OCI-LY3 (cell line): ENCODE data around the gene NDUFAF8.

ENCODE experiments used
- H2AFZ ChIP-seq: fragments of 200-600, 300-600 bp; shearing (Covaris generic); 2 replicates; pipeline ENCODE4 v1.6.0; 2014; ENCODE audit warnings: antibody characterized with exemption, low read depth, low read length
- H3K27ac ChIP-seq: fragments of 200-600, 300-600 bp; sonication (generic); 2 replicates; pipeline ENCODE4 v1.5.1; 2014; ENCODE audit warnings: mild to moderate bottlenecking, low read length, moderate library complexity, mixed read lengths
- H3K27me3 ChIP-seq: fragments of 200-600, 300-600 bp; sonication (generic); 2 replicates; pipeline ENCODE4 v1.6.1; 2014; ENCODE audit warnings: low read depth, low read length, mixed read lengths
- H3K36me3 ChIP-seq: fragments of 200-600, 300-600 bp; sonication (generic); replicated peaks from 2 replicates; pipeline ENCODE3; 2014; ENCODE audit warnings: low read depth, low read length, mixed read lengths
- H3K4me1 ChIP-seq: fragments of 300-600, 200-600 bp; sonication (generic); 2 replicates; pipeline ENCODE4 v1.6.1; 2014; ENCODE audit warnings: low read length, mixed read lengths
- H3K4me2 ChIP-seq: fragments of 200-600, 300-600 bp; sonication (generic); 2 replicates; pipeline ENCODE4 v1.6.1; 2014; ENCODE audit warnings: low read length, mixed read lengths
- H3K4me3 ChIP-seq: fragments of 300-600, 200-600 bp; sonication (generic); 2 replicates; pipeline ENCODE4 v1.5.1; 2014; ENCODE audit warnings: antibody characterized with exemption, mild to moderate bottlenecking, low read length, moderate library complexity
- H3K79me2 ChIP-seq: fragments of 300-600, 200-600 bp; shearing (Covaris generic); 2 replicates; pipeline ENCODE4 v1.6.1; 2014; ENCODE audit warnings: mild to moderate bottlenecking, low read length, mixed read lengths
- H3K9ac ChIP-seq: fragments of 300-600, 200-600 bp; shearing (Covaris generic); 2 replicates; pipeline ENCODE4 v1.6.0; 2014; ENCODE audit warnings: mild to moderate bottlenecking, low read length, moderate library complexity
- H3K9me3 ChIP-seq: fragments of 200-600, 300-600 bp; shearing (Covaris generic); 2 replicates; pipeline ENCODE4 v1.6.1; 2014; ENCODE audit warnings: low read length, mixed read lengths; ENCODE audit not compliant: insufficient read depth
- H4K20me1 ChIP-seq: fragments of 200-600, 300-600 bp; sonication (generic); 2 replicates; pipeline ENCODE4 v1.6.1; 2016; ENCODE audit warnings: low read length, mixed read lengths; ENCODE audit not compliant: insufficient read depth
- EZH2phosphoT487 ChIP-seq: fragments of 200-600 bp; shearing (Covaris generic); IDR thresholded peaks from 2 replicates; pipeline ENCODE4 v1.6.1; 2018; ENCODE audit warnings: antibody characterized with exemption, mixed run types, low read depth
- TF ChIP-seq, protein P1 (sequence below): fragments of 200-600, 300-600 bp; sonication (generic); IDR thresholded peaks from 2 replicates; pipeline ENCODE4 v1.5.1; 2014; ENCODE audit warnings: antibody characterized with exemption, low read length, low read depth

NDUFAF8 gene

DNA sequence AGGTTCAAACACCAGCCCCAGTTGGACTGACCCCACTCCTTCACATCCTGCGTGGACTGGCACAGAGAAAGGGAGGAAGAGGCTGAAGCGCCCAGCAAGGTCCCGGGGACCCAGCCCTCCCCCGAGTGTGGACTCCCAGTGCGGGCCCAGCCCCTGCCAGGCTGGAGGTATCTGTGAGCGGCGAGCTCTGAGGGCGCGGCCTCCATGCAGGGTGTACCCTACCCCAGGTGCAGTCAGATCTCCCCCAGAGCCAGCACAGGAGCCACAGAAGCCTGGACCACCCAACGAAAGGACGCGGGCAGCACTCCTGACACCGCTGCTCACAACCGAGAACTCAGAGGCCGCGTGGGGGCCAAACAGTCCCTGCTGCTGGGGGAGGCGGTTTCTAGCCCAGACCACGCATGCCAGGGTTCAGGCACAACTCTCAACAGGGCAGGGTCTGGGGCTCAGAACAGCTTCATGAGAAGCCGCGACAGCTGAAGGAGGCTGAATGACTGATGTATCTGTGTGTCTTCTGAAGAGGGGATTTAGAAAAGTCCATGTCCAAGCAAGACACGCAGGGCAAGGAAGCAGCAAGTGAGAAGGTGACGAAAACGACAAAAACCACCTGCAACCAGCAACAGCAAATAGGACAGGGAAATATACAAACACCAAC, 47.5 kb downstream of the NDUFAF8 start:
- H3K79me2 ChIP-seq: peaks cover 55% of the 10 kb centered on the region
- no peak overlapping the region for H3K4me3 ChIP-seq
- peaks cover 26% of the 10 kb centered on the region; the same call in 1 of the 2 replicates for H4K20me1 ChIP-seq
- peaks cover 28% of the 10 kb centered on the region for H3K36me3 ChIP-seq
- no peaks in the 10 kb centered on the region for H3K9me3 ChIP-seq
- H2AFZ ChIP-seq: no peak overlapping the region
- no peak overlapping the region for H3K4me2 ChIP-seq
- no peak overlapping the region for H3K27ac ChIP-seq
- TF ChIP-seq, protein P1, sequence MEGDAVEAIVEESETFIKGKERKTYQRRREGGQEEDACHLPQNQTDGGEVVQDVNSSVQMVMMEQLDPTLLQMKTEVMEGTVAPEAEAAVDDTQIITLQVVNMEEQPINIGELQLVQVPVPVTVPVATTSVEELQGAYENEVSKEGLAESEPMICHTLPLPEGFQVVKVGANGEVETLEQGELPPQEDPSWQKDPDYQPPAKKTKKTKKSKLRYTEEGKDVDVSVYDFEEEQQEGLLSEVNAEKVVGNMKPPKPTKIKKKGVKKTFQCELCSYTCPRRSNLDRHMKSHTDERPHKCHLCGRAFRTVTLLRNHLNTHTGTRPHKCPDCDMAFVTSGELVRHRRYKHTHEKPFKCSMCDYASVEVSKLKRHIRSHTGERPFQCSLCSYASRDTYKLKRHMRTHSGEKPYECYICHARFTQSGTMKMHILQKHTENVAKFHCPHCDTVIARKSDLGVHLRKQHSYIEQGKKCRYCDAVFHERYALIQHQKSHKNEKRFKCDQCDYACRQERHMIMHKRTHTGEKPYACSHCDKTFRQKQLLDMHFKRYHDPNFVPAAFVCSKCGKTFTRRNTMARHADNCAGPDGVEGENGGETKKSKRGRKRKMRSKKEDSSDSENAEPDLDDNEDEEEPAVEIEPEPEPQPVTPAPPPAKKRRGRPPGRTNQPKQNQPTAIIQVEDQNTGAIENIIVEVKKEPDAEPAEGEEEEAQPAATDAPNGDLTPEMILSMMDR: no peak
- no peak for TF ChIP-seq EZH2phosphoT487
- H3K9ac ChIP-seq: no peak overlapping the region
- no peaks in the 10 kb centered on the region for H3K27me3 ChIP-seq
- no peaks in the 10 kb centered on the region for H3K4me1 ChIP-seq

DNA sequence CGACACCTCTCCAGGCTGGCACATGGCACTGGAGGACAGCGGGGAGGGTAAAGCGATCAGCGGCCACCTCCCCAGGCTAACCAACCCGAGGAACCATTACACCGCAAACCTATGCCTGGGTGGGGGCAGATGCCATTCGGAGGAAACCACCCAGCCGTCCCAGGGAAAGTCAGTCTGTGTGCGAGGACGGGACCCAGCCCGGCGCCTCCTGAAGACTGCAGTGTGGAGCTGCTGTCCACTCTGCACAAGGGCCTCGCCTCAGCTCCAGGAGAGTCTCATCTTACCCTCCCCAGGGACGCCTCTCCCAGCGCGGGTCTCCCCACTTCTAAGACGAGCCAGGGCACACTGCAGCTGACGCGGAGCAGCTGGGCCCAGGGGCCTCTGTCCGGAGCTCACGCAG, 48.0 kb downstream of the NDUFAF8 start:
- H3K4me1 ChIP-seq: no peaks in the 10 kb centered on the region
- H3K36me3 ChIP-seq: peaks cover 28% of the 10 kb centered on the region

DNA sequence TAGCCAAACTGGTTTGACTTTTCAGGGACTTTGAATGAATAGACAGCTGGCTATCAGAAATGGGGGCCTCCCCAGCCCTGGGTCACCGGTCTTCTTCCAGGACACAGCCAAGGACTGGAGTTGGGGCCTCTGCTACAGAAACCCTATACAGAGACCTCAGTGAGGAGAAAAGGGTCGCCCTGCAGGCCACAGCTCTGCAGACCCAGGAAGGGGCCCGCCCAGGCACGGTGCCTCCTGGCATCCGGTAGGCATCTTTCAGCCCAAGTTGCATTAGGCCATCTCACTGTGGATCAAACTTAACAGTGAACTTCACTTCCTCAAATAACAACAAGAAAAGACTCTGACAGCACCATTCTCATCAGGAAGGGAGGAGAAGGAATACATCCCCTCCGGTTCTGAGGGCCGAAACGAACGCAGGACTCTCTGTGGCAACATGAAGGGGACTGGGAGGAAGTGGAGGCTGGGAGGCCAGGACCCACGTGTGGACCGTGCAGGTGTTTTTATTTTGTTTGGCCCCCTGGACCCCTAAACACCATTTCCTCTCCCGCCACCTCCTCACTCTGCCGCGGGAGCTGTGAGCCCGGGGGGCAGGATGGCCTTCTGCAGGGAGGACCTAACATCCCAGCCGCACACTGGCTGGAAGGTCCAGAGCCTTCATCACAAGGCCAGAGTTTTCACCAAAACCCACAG, 48.8 kb downstream of the NDUFAF8 start:
- Histone ChIP-seq H3K4me3 (no peak overlapping the region), H3K9me3 (no peaks in the 10 kb centered on the region), H3K4me1 (no peaks in the 10 kb centered on the region), H2AFZ (no peak overlapping the region), H3K4me2 (no peak overlapping the region), H3K27ac (no peak overlapping the region), H3K79me2 (peaks cover 61% of the 10 kb centered on the region), H4K20me1 (peaks cover 26% of the 10 kb centered on the region; the same call in 1 of the 2 replicates), H3K9ac (no peak overlapping the region), H3K36me3 (peaks cover 28% of the 10 kb centered on the region), H3K27me3 (no peaks in the 10 kb centered on the region)
- TF ChIP-seq EZH2phosphoT487: no peak
- TF ChIP-seq, protein P1: no peak

More for the DNA sequence above, 48.0 kb downstream of the NDUFAF8 start:
- H3K4me2 ChIP-seq: no peak overlapping the region
- H2AFZ ChIP-seq: no peak overlapping the region
- no peak overlapping the region for H3K27ac ChIP-seq
- H3K27me3 ChIP-seq: no peaks in the 10 kb centered on the region
- TF ChIP-seq, protein P1: no peak
- no peak for TF ChIP-seq EZH2phosphoT487
- peaks cover 26% of the 10 kb centered on the region; the same call in 1 of the 2 replicates for H4K20me1 ChIP-seq
- no peak overlapping the region for H3K4me3 ChIP-seq
- H3K79me2 ChIP-seq: peaks cover 57% of the 10 kb centered on the region
- no peaks in the 10 kb centered on the region for H3K9me3 ChIP-seq
- H3K9ac ChIP-seq: no peak overlapping the region

DNA sequence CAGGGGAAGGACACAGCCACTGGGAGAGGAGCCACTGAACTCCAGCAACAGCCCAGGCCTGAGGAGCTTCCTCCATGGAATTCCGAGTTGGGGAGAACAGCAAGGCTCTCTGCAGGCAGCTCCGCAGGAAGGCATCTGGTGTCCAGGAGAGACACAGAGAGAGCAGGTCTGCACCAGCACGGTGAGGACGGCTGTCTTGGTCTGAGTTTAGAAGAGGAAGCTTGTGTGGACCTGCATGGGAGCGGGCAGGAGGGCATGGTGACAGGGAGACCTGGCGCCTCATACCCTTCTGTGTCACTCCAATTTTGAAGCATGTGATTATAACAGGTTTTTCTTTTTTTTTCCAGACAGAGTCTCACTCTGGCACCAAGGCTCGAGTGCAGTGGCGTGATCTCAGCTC, 49.6 kb downstream of the NDUFAF8 start:
- Histone ChIP-seq H2AFZ (no peak overlapping the region), H3K4me1 (peaks cover under 1% of the 10 kb centered on the region; the same call in 1 of the 2 replicates), H3K9ac (no peak overlapping the region), H3K79me2 (peaks cover 68% of the 10 kb centered on the region), H3K36me3 (peaks cover 24% of the 10 kb centered on the region), H3K4me3 (no peak overlapping the region), H3K27me3 (no peaks in the 10 kb centered on the region), H3K27ac (no peak overlapping the region), H3K4me2 (no peak overlapping the region), H3K9me3 (no peaks in the 10 kb centered on the region), H4K20me1 (peaks cover 26% of the 10 kb centered on the region; the same call in 1 of the 2 replicates)
- TF ChIP-seq, protein P1: no peak
- TF ChIP-seq EZH2phosphoT487: no peak
